ENCODE results near the gene GIMAP6.

- TF ChIP-seq EZH2phosphoT487 (IDR thresholded peaks at IDR 0.05; ENCODE audit: insufficient read depth, low read depth) (no peak), EZH2 (IDR thresholded peaks at IDR 0.05; ENCODE audit: insufficient read depth, poor library complexity, severe bottlenecking) (no peak)
Observed at GRCh38 chr7:150586785-150587152, 45.4 kb downstream of the GIMAP6 start.

All from GM23248 (cell line).